Fibroblast of villous mesenchyme (primary cell): Measurements from ENCODE around the gene DNM3. TPM values are rescaled to one million over a fixed set of nuclear protein-coding genes. Genes with fewer than 3 reads are reported as not detected.

Experiments used
- DNase-seq: peaks from one replicate; pipeline ENCODE4 v3.0.0-alpha.2; 2010; ENCODE audit warnings: low read depth
- H3K4me3 ChIP-seq: 2 replicates; pipeline ENCODE4 v1.5.1; 2011; ENCODE audit warnings: low read depth, mild to moderate bottlenecking, low read length
- total RNA-seq: library from RNA; depleted of rRNA; stranded (reverse); fragments of >200 nt; gene quantifications from 2 replicates; pipeline ENCODE4 v1.2.3, GENCODE V29; 2012
- TF ChIP-seq, protein P1 (sequence below): IDR thresholded peaks from 2 replicates; pipeline ENCODE4 v1.5.1; 2012; ENCODE audit warnings: low read depth, mild to moderate bottlenecking, low read length; ENCODE audit not compliant: insufficient read depth

The DNM3 gene
- total RNA-seq, 1 donor = 2.2 TPM

- peak; percentile 41 for DNase-seq
- H3K4me3 ChIP-seq = no peak overlapping the region
- TF ChIP-seq, protein P1, sequence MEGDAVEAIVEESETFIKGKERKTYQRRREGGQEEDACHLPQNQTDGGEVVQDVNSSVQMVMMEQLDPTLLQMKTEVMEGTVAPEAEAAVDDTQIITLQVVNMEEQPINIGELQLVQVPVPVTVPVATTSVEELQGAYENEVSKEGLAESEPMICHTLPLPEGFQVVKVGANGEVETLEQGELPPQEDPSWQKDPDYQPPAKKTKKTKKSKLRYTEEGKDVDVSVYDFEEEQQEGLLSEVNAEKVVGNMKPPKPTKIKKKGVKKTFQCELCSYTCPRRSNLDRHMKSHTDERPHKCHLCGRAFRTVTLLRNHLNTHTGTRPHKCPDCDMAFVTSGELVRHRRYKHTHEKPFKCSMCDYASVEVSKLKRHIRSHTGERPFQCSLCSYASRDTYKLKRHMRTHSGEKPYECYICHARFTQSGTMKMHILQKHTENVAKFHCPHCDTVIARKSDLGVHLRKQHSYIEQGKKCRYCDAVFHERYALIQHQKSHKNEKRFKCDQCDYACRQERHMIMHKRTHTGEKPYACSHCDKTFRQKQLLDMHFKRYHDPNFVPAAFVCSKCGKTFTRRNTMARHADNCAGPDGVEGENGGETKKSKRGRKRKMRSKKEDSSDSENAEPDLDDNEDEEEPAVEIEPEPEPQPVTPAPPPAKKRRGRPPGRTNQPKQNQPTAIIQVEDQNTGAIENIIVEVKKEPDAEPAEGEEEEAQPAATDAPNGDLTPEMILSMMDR = no peak
These were observed 292.9 kb downstream of the DNM3 start for GRCh38 chr1:172134087-172134731.

- TF ChIP-seq, protein P1 = peak; percentile 51
- no peak overlapping the region for H3K4me3 ChIP-seq
- DNase-seq = no peak
These were observed 293.9 kb downstream of the DNM3 start for GRCh38 chr1:172135076-172135672.

DNA sequence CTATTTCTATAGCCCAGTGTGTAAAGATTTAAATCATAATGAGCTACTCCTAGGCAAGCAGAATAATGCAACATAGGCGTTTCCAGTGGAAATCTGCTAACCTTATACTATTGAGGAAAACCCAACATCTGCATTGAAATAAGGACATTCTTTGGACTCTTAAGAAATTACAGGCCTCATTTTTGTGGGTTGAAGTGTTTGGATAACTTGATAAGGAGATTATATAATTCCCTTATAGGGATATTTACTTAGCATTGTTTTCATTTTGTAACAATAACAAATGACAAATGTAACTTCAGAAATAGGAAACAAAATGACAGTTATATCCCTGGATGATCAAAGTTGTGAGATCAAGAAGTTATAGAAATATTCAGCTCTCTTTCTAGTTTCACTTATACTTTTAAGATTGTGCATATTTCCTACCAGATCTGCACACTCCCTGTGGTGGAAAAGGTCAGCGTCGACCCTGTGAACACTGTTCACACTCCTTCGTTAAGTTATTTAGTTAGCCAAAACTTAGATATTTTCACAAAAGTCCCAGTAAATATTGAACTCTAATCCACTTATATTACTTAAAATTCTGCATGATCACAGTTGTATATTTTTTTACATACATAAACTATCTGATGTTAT lies 294.8 kb downstream of the DNM3 start:
- TF ChIP-seq, protein P1 = no peak
- peak; percentile 90 for DNase-seq
- no peak overlapping the region for H3K4me3 ChIP-seq

- no peak for DNase-seq
- no peak overlapping the region for H3K4me3 ChIP-seq
- TF ChIP-seq, protein P1 = no peak
These were observed 295.6 kb downstream of the DNM3 start for GRCh38 chr1:172136925-172137324.

DNA sequence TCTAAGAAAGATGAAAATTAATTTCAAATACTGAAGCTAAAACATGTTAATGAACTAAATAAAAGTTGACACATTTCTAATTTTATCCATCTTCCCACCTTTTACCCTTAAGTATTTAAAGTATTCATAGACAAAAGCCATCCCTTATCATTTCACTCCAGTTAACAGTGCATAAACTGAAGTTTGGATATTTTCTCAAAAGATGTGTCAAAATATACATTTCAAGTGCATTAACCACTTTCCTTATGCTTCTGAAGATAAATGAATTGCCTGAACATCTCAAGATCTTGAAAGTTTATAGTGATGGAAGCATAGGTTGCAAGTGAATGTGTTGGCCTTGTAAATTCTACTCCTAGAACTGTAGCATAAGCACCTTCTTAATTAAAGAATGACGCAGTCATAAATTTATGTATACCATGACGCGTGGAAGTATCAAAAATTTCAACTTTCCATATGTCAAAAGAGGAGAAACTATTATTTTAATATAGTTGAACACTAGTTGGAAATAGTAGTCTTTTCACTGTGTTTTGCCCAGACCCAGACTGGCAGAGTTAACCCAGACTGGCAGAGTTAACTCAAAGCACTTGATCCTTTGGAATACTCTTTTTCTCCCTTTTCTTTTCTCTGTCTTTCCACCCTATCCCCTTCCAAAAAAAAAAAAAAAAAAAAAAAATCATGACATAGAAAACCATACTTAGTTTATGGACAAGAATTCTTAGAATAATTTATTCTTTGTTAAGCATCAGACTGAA lies 296.6 kb downstream of the DNM3 start:
- no peak overlapping the region for H3K4me3 ChIP-seq
- TF ChIP-seq, protein P1 = no peak
- DNase-seq = no peak

DNA sequence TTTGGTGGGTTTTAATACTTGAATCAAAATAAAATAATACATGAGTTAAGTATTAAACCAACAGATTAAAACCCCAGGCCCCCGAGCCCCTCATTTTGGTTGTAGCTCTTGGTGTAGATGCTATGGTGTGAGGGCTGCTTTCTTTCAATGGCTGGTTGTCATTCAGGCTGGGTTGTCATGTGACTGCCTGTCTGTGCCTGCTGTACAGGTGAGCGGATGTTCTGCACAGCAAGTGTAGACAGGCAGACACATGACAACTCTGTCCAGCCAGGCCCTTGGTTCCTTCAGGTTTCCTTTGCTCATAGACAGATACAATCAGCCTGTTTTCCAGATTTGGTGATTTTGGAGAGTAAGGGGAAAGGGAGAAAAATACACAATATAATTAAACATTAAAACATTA lies 297.3 kb downstream of the DNM3 start:
- no peak overlapping the region for H3K4me3 ChIP-seq
- DNase-seq = no peak
- TF ChIP-seq, protein P1 = no peak
